ENCODE data around the gene NXN.

The NXN gene

DNA sequence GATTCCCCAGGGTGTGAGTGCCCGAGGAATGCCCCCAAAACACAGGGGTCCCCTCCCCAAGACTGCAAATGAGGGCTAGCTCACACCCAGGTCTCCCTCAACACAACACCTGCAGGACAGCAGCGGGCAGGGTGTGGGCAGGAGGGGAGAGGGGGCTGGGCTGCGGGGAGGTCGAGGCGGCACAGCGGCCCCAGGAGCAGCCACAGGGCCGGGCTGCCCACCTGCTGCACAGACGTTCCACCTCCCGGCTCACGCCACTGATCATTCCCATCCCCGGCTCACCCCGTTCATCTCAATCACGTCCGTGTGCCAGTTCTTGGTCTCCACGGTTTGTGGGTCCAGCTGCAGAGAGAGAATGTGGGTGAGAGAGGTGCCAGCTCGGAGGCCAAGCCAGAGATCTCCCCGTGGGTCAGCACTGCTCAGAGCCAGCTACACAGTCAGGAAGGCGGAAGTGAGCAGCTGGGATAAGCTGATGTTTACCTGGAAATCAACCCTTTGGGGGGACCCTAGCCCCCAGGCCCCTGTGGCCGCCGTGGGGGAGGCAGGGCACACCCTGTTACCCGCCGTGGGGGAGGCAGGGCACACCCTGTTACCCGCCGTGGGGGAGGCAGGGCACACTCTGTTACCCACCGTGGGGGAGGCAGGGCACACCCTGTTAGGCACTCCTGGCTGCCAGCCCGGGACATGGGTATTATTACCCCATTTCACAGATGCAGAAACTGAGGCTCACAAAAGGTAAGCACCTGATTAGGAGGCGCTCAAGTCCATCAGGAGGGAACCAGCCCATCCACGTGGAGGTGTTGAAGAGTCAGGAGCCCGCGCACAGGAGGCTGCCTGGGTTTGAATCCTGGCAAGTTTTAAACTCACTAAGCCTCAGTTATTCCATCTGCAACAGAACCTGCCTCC is 33.5 kb upstream of the NXN start:
- WGBS, 2 experiments (ENCODE audit: insufficient coverage in 2 of 2) = 88 to 89% methylated on average over 22 to 23 of the region's 30 CpGs

GRCh38 chr17:1011760-1012735 is 32.5 kb upstream of the NXN start:
- no peaks in the 10 kb centered on the region for H3K9me3 ChIP-seq (ENCODE audit: control insufficient read depth, low read length)
- H3K4me3 ChIP-seq (ENCODE audit: extremely low read depth, insufficient read depth, low read length, poor library complexity, severe bottlenecking) = no peak overlapping the region
- H3K36me3 ChIP-seq (ENCODE audit: control insufficient read depth, insufficient read depth, low read length) = peaks cover 31% of the 10 kb centered on the region
- H3K4me1 ChIP-seq (ENCODE audit: control insufficient read depth, insufficient read depth, low read length, poor library complexity, severe bottlenecking) = no peaks in the 10 kb centered on the region
- no peak overlapping the region for H3K27ac ChIP-seq (ENCODE audit: low read depth, low read length, severe bottlenecking)
- WGBS, 2 experiments (ENCODE audit: insufficient coverage in 2 of 2) = 94 to 95% methylated on average over 38 to 40 of the region's 57 CpGs

More for the DNA sequence above, 33.5 kb upstream of the NXN start:
- Histone ChIP-seq H3K4me1 (ENCODE audit: control insufficient read depth, insufficient read depth, low read length, poor library complexity, severe bottlenecking) (no peaks in the 10 kb centered on the region), H3K4me3 (ENCODE audit: extremely low read depth, insufficient read depth, low read length, poor library complexity, severe bottlenecking) (no peak overlapping the region), H3K9me3 (ENCODE audit: control insufficient read depth, low read length) (no peaks in the 10 kb centered on the region), H3K27ac (ENCODE audit: low read depth, low read length, severe bottlenecking) (no peak overlapping the region), H3K36me3 (ENCODE audit: control insufficient read depth, insufficient read depth, low read length) (peaks cover 20% of the 10 kb centered on the region)

DNA sequence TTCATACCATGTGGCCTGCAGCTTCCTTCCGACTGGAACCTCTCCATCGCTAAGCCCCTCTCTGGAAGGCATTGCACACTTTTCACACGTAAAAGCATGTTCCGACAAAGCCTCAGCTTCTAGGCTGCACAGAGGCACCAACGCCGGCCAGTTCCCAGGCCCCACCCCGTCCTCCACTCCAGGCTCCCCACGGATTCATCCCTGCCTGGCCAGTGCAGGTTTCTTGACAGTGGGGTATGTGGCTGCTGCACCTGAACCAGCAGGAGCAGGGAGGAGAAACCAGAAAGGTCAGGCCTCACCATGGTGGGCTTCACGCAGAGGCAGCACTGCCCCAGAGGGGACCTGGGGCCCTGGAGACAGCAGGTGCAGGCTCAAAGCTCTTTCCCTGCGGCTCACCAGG is 31.6 kb upstream of the NXN start:
- Histone ChIP-seq H3K4me3 (ENCODE audit: extremely low read depth, insufficient read depth, low read length, poor library complexity, severe bottlenecking) (no peak overlapping the region), H3K27ac (ENCODE audit: low read depth, low read length, severe bottlenecking) (no peak overlapping the region), H3K9me3 (ENCODE audit: control insufficient read depth, low read length) (no peaks in the 10 kb centered on the region), H3K4me1 (ENCODE audit: control insufficient read depth, insufficient read depth, low read length, poor library complexity, severe bottlenecking) (no peaks in the 10 kb centered on the region), H3K36me3 (ENCODE audit: control insufficient read depth, insufficient read depth, low read length) (peaks cover 32% of the 10 kb centered on the region)
- WGBS, 2 experiments (ENCODE audit: insufficient coverage in 2 of 2) = 92 to 94% methylated on average over 10 of the region's 10 CpGs

GRCh38 chr17:1010586-1010985 is 31.0 kb upstream of the NXN start:
- Histone ChIP-seq H3K9me3 (ENCODE audit: control insufficient read depth, low read length) (no peaks in the 10 kb centered on the region), H3K4me3 (ENCODE audit: extremely low read depth, insufficient read depth, low read length, poor library complexity, severe bottlenecking) (no peak overlapping the region), H3K4me1 (ENCODE audit: control insufficient read depth, insufficient read depth, low read length, poor library complexity, severe bottlenecking) (no peaks in the 10 kb centered on the region), H3K27ac (ENCODE audit: low read depth, low read length, severe bottlenecking) (no peak overlapping the region), H3K36me3 (ENCODE audit: control insufficient read depth, insufficient read depth, low read length) (peaks cover 32% of the 10 kb centered on the region)
- 88 to 96% methylated on average over 10 to 11 of the region's 14 CpGs for WGBS, 2 experiments (ENCODE audit: insufficient coverage in 2 of 2)

DNA sequence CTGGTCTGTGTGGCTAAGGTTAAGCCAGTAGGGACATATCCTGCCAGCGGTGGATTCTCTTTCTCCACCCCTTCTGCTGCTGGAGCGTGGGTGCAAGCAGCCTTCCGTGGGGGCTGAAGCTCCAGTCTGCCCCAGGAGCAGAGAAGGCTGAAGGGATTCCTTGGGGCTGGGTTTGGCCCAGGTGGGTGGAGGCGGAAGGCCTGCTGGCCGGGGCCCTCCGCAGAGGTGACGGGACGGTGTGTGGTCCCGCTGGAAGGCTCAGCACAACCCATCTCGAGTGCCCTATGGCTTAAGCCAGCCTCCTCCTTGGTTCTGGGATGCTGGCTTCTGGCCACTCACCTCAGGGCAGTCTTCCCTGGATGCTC is 30.5 kb upstream of the NXN start:
- peaks cover 35% of the 10 kb centered on the region for H3K36me3 ChIP-seq (ENCODE audit: control insufficient read depth, insufficient read depth, low read length)
- H3K4me1 ChIP-seq (ENCODE audit: control insufficient read depth, insufficient read depth, low read length, poor library complexity, severe bottlenecking) = no peaks in the 10 kb centered on the region
- H3K27ac ChIP-seq (ENCODE audit: low read depth, low read length, severe bottlenecking) = no peak overlapping the region
- WGBS, 2 experiments (ENCODE audit: insufficient coverage in 2 of 2) = 95 to 98% methylated on average over 5 to 9 of the region's 10 CpGs
- H3K4me3 ChIP-seq (ENCODE audit: extremely low read depth, insufficient read depth, low read length, poor library complexity, severe bottlenecking) = no peak overlapping the region
- H3K9me3 ChIP-seq (ENCODE audit: control insufficient read depth, low read length) = no peaks in the 10 kb centered on the region

GRCh38 chr17:1009229-1010085 is 29.9 kb upstream of the NXN start:
- no peaks in the 10 kb centered on the region for H3K9me3 ChIP-seq (ENCODE audit: control insufficient read depth, low read length)
- 89% methylated on average over 8 to 14 of the region's 19 CpGs for WGBS, 2 experiments (ENCODE audit: insufficient coverage in 2 of 2)
- H3K4me1 ChIP-seq (ENCODE audit: control insufficient read depth, insufficient read depth, low read length, poor library complexity, severe bottlenecking) = peaks cover 4% of the 10 kb centered on the region
- H3K27ac ChIP-seq (ENCODE audit: low read depth, low read length, severe bottlenecking) = no peak overlapping the region
- H3K36me3 ChIP-seq (ENCODE audit: control insufficient read depth, insufficient read depth, low read length) = peaks cover 38% of the 10 kb centered on the region
- H3K4me3 ChIP-seq (ENCODE audit: extremely low read depth, insufficient read depth, low read length, poor library complexity, severe bottlenecking) = no peak overlapping the region

- Histone ChIP-seq H3K36me3 (ENCODE audit: control insufficient read depth, insufficient read depth, low read length) (peaks cover 44% of the 10 kb centered on the region), H3K4me1 (ENCODE audit: control insufficient read depth, insufficient read depth, low read length, poor library complexity, severe bottlenecking) (peaks cover 9% of the 10 kb centered on the region), H3K27ac (ENCODE audit: low read depth, low read length, severe bottlenecking) (no peak overlapping the region), H3K9me3 (ENCODE audit: control insufficient read depth, low read length) (no peaks in the 10 kb centered on the region), H3K4me3 (ENCODE audit: extremely low read depth, insufficient read depth, low read length, poor library complexity, severe bottlenecking) (no peak overlapping the region)
- 92 to 97% methylated on average over 16 to 21 of the region's 21 CpGs for WGBS, 2 experiments (ENCODE audit: insufficient coverage in 2 of 2)
Measured at GRCh38 chr17:1008008-1008761, 28.6 kb upstream of the NXN start.

DNA sequence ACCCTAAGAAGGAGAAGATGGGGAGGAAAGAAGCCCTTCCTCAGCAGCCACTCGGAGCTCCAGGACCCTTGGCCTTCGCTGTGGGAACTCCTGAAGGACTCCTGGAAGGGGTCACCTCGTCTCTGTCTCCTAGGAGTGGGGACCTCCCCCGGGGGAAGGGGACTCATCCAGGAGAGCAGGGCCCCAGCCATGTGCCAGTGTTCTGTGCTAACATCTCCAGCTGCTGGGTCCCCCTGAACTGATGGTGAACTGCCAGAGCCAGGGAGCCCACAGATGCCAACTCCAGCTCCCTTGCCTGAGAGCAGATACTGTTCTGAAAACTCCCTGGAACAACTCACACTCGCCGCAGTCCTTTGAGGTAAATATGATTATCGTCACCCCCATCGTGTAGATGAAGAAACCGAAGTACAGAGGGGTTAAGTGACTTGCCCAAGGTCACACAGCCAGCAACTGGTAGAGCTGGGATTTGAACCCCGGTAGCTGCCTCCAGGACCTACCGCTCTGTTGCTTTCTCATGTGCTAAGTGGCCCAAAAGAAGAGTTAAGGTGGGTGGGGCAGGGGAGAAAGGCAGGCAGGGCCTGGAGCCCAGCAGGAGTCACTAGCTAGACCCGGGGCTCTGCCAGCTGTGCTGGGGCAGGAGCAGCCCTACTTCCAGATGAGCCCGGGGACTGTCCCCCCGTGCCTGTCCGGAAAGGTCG is 27.9 kb upstream of the NXN start:
- WGBS, 2 experiments (ENCODE audit: insufficient coverage in 2 of 2) = 92 to 96% methylated on average over 16 of the region's 16 CpGs
- H3K36me3 ChIP-seq (ENCODE audit: control insufficient read depth, insufficient read depth, low read length) = peaks cover 51% of the 10 kb centered on the region
- H3K27ac ChIP-seq (ENCODE audit: low read depth, low read length, severe bottlenecking) = no peak overlapping the region

GRCh38 chr17:1006054-1006453 is 26.5 kb upstream of the NXN start:
- Histone ChIP-seq H3K27ac (ENCODE audit: low read depth, low read length, severe bottlenecking) (no peak overlapping the region), H3K4me1 (ENCODE audit: control insufficient read depth, insufficient read depth, low read length, poor library complexity, severe bottlenecking) (peaks cover 29% of the 10 kb centered on the region), H3K36me3 (ENCODE audit: control insufficient read depth, insufficient read depth, low read length) (peaks cover 65% of the 10 kb centered on the region), H3K9me3 (ENCODE audit: control insufficient read depth, low read length) (no peaks in the 10 kb centered on the region), H3K4me3 (ENCODE audit: extremely low read depth, insufficient read depth, low read length, poor library complexity, severe bottlenecking) (no peak overlapping the region)
- WGBS, 2 experiments (ENCODE audit: insufficient coverage in 2 of 2) = 91 to 93% methylated on average over 8 to 16 of the region's 16 CpGs

More for the DNA sequence above, 27.9 kb upstream of the NXN start:
- Histone ChIP-seq H3K4me1 (ENCODE audit: control insufficient read depth, insufficient read depth, low read length, poor library complexity, severe bottlenecking) (peaks cover 16% of the 10 kb centered on the region), H3K9me3 (ENCODE audit: control insufficient read depth, low read length) (no peaks in the 10 kb centered on the region), H3K4me3 (ENCODE audit: extremely low read depth, insufficient read depth, low read length, poor library complexity, severe bottlenecking) (no peak overlapping the region)

All from mesodermal cell (in vitro differentiated cells).